ENCODE measurements around the gene TSC2. TPM values are rescaled to one million over a fixed set of nuclear protein-coding genes. Genes with fewer than 3 reads are reported as not detected.

The TSC2 gene
- total and polyA plus RNA-seq, 4 donors, result 36.5 to 146 (median 72.7) TPM

DNA sequence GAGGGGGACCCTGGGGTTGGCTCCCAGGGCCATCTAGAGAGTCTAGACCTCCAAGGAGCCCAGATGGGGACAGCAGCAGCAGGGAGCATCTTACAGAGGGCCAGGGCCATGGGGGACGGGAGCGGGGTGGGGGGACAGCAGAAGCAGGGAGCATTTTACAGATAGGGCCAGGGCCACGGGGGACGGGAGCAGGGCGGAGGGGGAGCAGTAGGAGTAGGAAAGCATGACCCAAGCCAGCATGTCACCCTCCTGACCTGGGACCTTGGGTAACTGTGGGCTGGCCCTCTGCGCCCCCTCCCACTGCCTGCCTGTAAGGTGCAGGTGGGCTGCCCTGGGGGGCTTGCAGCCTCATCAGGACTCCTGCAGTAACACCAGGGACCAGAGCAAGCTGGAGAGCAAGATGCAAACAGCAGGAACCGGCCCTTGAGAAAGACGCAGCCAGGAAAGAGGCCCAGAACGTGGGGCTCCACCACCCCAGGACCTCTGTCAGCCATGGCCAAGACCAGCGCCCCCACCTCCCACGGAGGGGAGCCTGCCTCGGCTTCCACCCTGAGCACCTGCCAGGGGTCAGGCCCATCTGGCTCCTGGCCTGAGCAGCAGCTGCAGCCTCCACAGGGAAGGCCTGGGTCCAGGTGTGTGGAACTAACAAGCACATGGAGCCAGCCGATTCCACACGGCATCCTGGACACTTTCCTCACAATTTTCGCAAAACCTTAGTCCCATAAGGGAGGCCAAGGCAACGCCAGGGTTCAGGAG lies 40.5 kb upstream of the TSC2 start:
- Histone ChIP-seq H3K27ac (ENCODE audit: low read depth in 1 of 2, low read length in 1 of 2) (peak overlapping the region in 1 of 2 donors; percentile 55), H3K36me3 (ENCODE audit: control insufficient read depth in 4 of 4, insufficient read depth in 4 of 4, low read length in 4 of 4) (peaks cover 0 to 18% (median 8%) of the 10 kb centered on the region in 4 donors), H3K4me3 (no peak overlapping the region), H3K4me1 (ENCODE audit: control insufficient read depth in 5 of 5, insufficient read depth in 5 of 5, low read length in 5 of 5) (peaks cover 0 to 43% (median 21%) of the 10 kb centered on the region in 5 donors), H3K27me3 (ENCODE audit: control insufficient read depth in 3 of 3, insufficient read depth in 3 of 3, low read length in 2 of 3) (no peaks in the 10 kb centered on the region), H3K9ac (ENCODE audit: insufficient read depth in 1 of 2, low read length in 2 of 2) (no peak overlapping the region), H3K9me3 (ENCODE audit: control insufficient read depth in 4 of 4, insufficient read depth in 3 of 4, low read length in 3 of 4) (no peaks in the 10 kb centered on the region)
- DNase-seq (no peak), ATAC-seq (ENCODE audit: insufficient read depth, low FRiP score) (no peak)
- TF ChIP-seq CTCF (IDR thresholded peaks at IDR 0.05; ENCODE audit: control extremely low read depth, extremely low read depth), result no peak
- 69 to 78% methylated on average over 16 of the region's 16 CpGs for WGBS, 2 donors

DNA sequence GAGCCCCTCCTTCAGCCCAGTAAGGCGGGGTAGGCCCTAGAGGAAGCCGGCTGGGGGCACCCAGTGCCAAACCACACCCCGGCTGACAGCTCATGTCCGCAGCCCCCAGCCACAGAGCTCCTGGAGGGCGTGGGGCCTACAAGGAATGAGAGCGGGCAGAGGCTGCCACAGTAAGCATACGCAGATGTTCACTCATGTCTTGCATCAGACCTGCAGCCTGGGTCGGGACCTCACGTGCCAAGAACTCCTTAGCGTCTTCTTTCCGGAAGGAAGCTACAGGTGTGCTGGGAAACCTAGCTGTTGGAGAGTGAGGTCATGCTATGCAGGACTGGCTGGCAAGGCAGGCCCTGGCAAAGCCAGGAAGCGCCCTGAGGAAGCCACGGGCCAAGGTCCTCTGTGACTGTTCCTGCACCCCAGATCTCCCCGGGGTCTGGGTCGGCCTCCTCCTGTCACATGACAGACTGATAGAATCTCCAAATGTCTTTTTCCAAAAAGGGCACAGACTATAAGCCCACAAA lies 39.7 kb upstream of the TSC2 start:
- ATAC-seq (ENCODE audit: insufficient read depth, low FRiP score), result no peak
- Histone ChIP-seq H3K4me1 (ENCODE audit: control insufficient read depth in 5 of 5, insufficient read depth in 5 of 5, low read length in 5 of 5) (peaks cover 0 to 43% (median 21%) of the 10 kb centered on the region in 5 donors), H3K9ac (ENCODE audit: insufficient read depth in 1 of 2, low read length in 2 of 2) (peak overlapping the region in 1 of 2 donors; percentile 34), H3K27me3 (ENCODE audit: control insufficient read depth in 3 of 3, insufficient read depth in 3 of 3, low read length in 2 of 3) (no peaks in the 10 kb centered on the region), H3K9me3 (ENCODE audit: control insufficient read depth in 4 of 4, insufficient read depth in 3 of 4, low read length in 3 of 4) (no peaks in the 10 kb centered on the region), H3K27ac (ENCODE audit: low read depth in 1 of 2, low read length in 1 of 2) (peak overlapping the region in 1 of 2 donors; percentile 55), H3K4me3 (peak overlapping the region; percentile 22), H3K36me3 (ENCODE audit: control insufficient read depth in 4 of 4, insufficient read depth in 4 of 4, low read length in 4 of 4) (peaks cover 0 to 10% (median 4%) of the 10 kb centered on the region in 4 donors)
- 14 to 25% methylated on average over 15 of the region's 15 CpGs for WGBS, 2 donors
- DNase-seq, result no peak
- TF ChIP-seq CTCF (IDR thresholded peaks at IDR 0.05; ENCODE audit: control extremely low read depth, extremely low read depth), result no peak

- H3K9ac ChIP-seq (ENCODE audit: insufficient read depth in 1 of 2, low read length in 2 of 2), result peak overlapping the region; percentile 2 to 46
- no peak for ATAC-seq (ENCODE audit: insufficient read depth, low FRiP score)
- H3K9me3 ChIP-seq (ENCODE audit: control insufficient read depth in 4 of 4, insufficient read depth in 3 of 4, low read length in 3 of 4), result no peaks in the 10 kb centered on the region
- peak overlapping the region; percentile 79 to 90 for H3K27ac ChIP-seq (ENCODE audit: low read depth in 1 of 2, low read length in 1 of 2)
- H3K4me1 ChIP-seq (ENCODE audit: control insufficient read depth in 5 of 5, insufficient read depth in 5 of 5, low read length in 5 of 5), result peaks cover 0 to 43% (median 21%) of the 10 kb centered on the region in 5 donors
- TF ChIP-seq CTCF (IDR thresholded peaks at IDR 0.05; ENCODE audit: control extremely low read depth, extremely low read depth), result no peak
- H3K4me3 ChIP-seq, result peak overlapping the region; percentile 83
- WGBS, 2 donors, result 1 to 2% methylated on average over 21 to 23 of the region's 23 CpGs
- peaks cover 0 to 5% (median 2%) of the 10 kb centered on the region in 4 donors for H3K36me3 ChIP-seq (ENCODE audit: control insufficient read depth in 4 of 4, insufficient read depth in 4 of 4, low read length in 4 of 4)
- no peak for DNase-seq
- H3K27me3 ChIP-seq (ENCODE audit: control insufficient read depth in 3 of 3, insufficient read depth in 3 of 3, low read length in 2 of 3), result no peaks in the 10 kb centered on the region
Observed at GRCh38 chr16:2008631-2009163, 39.1 kb upstream of the TSC2 start.
